Fibroblast of lung (primary cell): Measurements from ENCODE around the gene METTL22. TPM values are rescaled to one million over a fixed set of nuclear protein-coding genes. Genes with fewer than 3 reads are reported as not detected.

ENCODE experiments used
- DNase-seq, 2 donors: peaks; one replicate each; pipeline versions ENCODE4 v3.0.0 to v3.0.0-alpha.2; 2010; ENCODE audit warnings: low read depth in 2 of 2
- H2AFZ ChIP-seq: 2 replicates; pipeline ENCODE4 v1.5.1; 2012; ENCODE audit warnings: low read length, control low read depth, inconsistent platforms
- H3K27ac ChIP-seq: 2 replicates; pipeline ENCODE4 v1.5.1; 2011; ENCODE audit warnings: low read length, control low read depth; ENCODE audit not compliant: insufficient read depth
- H3K27me3 ChIP-seq: 2 replicates; pipeline ENCODE4 v1.5.1; 2011; ENCODE audit warnings: mild to moderate bottlenecking, low read length; ENCODE audit not compliant: control insufficient read depth, insufficient read depth
- H3K36me3 ChIP-seq: 2 replicates; pipeline ENCODE4 v1.5.1; 2011; ENCODE audit warnings: low read length; ENCODE audit not compliant: control insufficient read depth, insufficient read depth
- H3K4me1 ChIP-seq: 2 replicates; pipeline ENCODE4 v1.5.1; 2011; ENCODE audit warnings: low read length; ENCODE audit not compliant: control insufficient read depth, insufficient read depth; ENCODE audit errors: extremely low read depth
- H3K4me2 ChIP-seq: 2 replicates; pipeline ENCODE4 v1.5.1; 2011; ENCODE audit warnings: low read length, control low read depth; ENCODE audit not compliant: insufficient read depth; ENCODE audit errors: extremely low read depth
- H3K4me3 ChIP-seq, 4 experiments: fragments of 200-600 bp in 1 of 4; sonication (generic) in 1 of 4; replicated peaks in 1 of 4; 2 replicates each; pipeline ENCODE4 v1.5.1; 2011 to 2016; ENCODE audit warnings: low read length in 4 of 4, low read depth in 3 of 4, mild to moderate bottlenecking in 3 of 4, control low read depth in 2 of 4, inconsistent platforms in 1 of 4, mixed read lengths in 1 of 4; ENCODE audit not compliant: insufficient read depth in 1 of 4; ENCODE audit errors: control extremely low read depth in 1 of 4
- H3K79me2 ChIP-seq: 2 replicates; pipeline ENCODE4 v1.5.1; 2012; ENCODE audit warnings: mild to moderate bottlenecking, low read length, inconsistent platforms; ENCODE audit not compliant: control insufficient read depth, insufficient read depth
- H3K9ac ChIP-seq: 2 replicates; pipeline ENCODE4 v1.5.1; 2011; ENCODE audit warnings: mild to moderate bottlenecking, low read length, control low read depth; ENCODE audit not compliant: insufficient read depth
- H3K9me3 ChIP-seq: 2 replicates; pipeline ENCODE4 v1.5.1; 2012; ENCODE audit warnings: low read depth, low read length; ENCODE audit not compliant: control insufficient read depth, insufficient read depth
- H4K20me1 ChIP-seq: 2 replicates; pipeline ENCODE4 v1.5.1; 2011; ENCODE audit warnings: low read length; ENCODE audit not compliant: control insufficient read depth, insufficient read depth; ENCODE audit errors: extremely low read depth
- CTCF ChIP-seq, 2 donors: IDR thresholded peaks in 1 of 2; conservative IDR thresholded peaks in 1 of 2; 1 replicate in 1 of 2; 2 replicates in 1 of 2; pipeline ENCODE4 v1.5.1; 2011 to 2012; ENCODE audit warnings: low read length in 2 of 2, control low read depth in 1 of 2, inconsistent platforms in 1 of 2, low read depth in 1 of 2, mild to moderate bottlenecking in 1 of 2
- EZH2 ChIP-seq: IDR thresholded peaks from 2 replicates; pipeline ENCODE4 v1.5.1; 2012; ENCODE audit warnings: low read length, control low read depth, mild to moderate bottlenecking; ENCODE audit errors: missing control alignments
- polyA plus RNA-seq, 2 donors: library from polyadenylated mRNA; depleted of rRNA in 1 of 2; stranded (reverse) in 1 of 2; unstranded in 1 of 2; fragments of >200 nt; gene quantifications; 2 replicates each; pipeline ENCODE4 v1.2.1, GENCODE V29; 2011 to 2012; ENCODE audit warnings: missing spikeins in 1 of 2
- total RNA-seq: library from RNA; depleted of rRNA; stranded (reverse); fragments of >200 nt; gene quantifications from 2 replicates; pipeline ENCODE4 v1.2.1, GENCODE V29; 2014

METTL22 gene
- total and polyA plus RNA-seq, 2 donors (not counting 1 experiment from before 2014, with no cell fraction given): 27.4 to 30.8 TPM

GRCh38 chr16:8668113-8668512 lies 46.6 kb downstream of the METTL22 start:
- H3K4me2 ChIP-seq: no peak overlapping the region
- no peaks in the 10 kb centered on the region for H3K36me3 ChIP-seq
- DNase-seq: no peak
- H4K20me1 ChIP-seq: no peaks in the 10 kb centered on the region
- no peak overlapping the region for H3K9ac ChIP-seq
- TF ChIP-seq CTCF (conservative IDR thresholded peaks at IDR 0.05 in 1 of 2, IDR thresholded peaks at IDR 0.05 in 1 of 2; ENCODE audit: low read depth in 1 of 2, low read length in 2 of 2): no peak
- no peak for TF ChIP-seq EZH2
- H3K9me3 ChIP-seq: no peaks in the 10 kb centered on the region
- no peak overlapping the region for H3K4me3 ChIP-seq
- no peak overlapping the region for H3K27ac ChIP-seq
- no peak overlapping the region for H2AFZ ChIP-seq
- no peaks in the 10 kb centered on the region for H3K4me1 ChIP-seq
- no peaks in the 10 kb centered on the region for H3K79me2 ChIP-seq
- H3K27me3 ChIP-seq: no peaks in the 10 kb centered on the region

- Histone ChIP-seq H3K27me3 (no peaks in the 10 kb centered on the region), H3K4me1 (no peaks in the 10 kb centered on the region), H3K79me2 (no peaks in the 10 kb centered on the region), H3K4me2 (no peak overlapping the region), H4K20me1 (no peaks in the 10 kb centered on the region), H3K9ac (no peak overlapping the region), H3K27ac (no peak overlapping the region), H3K4me3 (no peak overlapping the region), H3K36me3 (no peaks in the 10 kb centered on the region), H2AFZ (no peak overlapping the region), H3K9me3 (no peaks in the 10 kb centered on the region)
- no peak for TF ChIP-seq EZH2
- DNase-seq: no peak
Measured at GRCh38 chr16:8669481-8669880, 48.0 kb downstream of the METTL22 start.

GRCh38 chr16:8670014-8670560 lies 48.6 kb downstream of the METTL22 start:
- no peak overlapping the region for H3K9ac ChIP-seq
- DNase-seq: no peak
- H2AFZ ChIP-seq: no peak overlapping the region
- no peak overlapping the region for H3K4me3 ChIP-seq
- no peaks in the 10 kb centered on the region for H3K4me1 ChIP-seq
- TF ChIP-seq CTCF (conservative IDR thresholded peaks at IDR 0.05 in 1 of 2, IDR thresholded peaks at IDR 0.05 in 1 of 2; ENCODE audit: low read depth in 1 of 2, low read length in 2 of 2) (no peak), EZH2 (no peak)
- H3K27me3 ChIP-seq: no peaks in the 10 kb centered on the region
- no peaks in the 10 kb centered on the region for H4K20me1 ChIP-seq
- H3K36me3 ChIP-seq: no peaks in the 10 kb centered on the region
- H3K4me2 ChIP-seq: no peak overlapping the region
- no peaks in the 10 kb centered on the region for H3K9me3 ChIP-seq
- H3K79me2 ChIP-seq: no peaks in the 10 kb centered on the region
- no peak overlapping the region for H3K27ac ChIP-seq
